HG03196 (cell line): Measurements from ENCODE around the gene VTI1A.
"Not testable (repeated sequence)": the region's sequence is repeated elsewhere in the genome, so short reads cannot be mapped to it uniquely, and the experiment has no call there.

ENCODE experiments used
- ATAC-seq: cut with Tn5 transposase; IDR thresholded peaks from one replicate; pipeline ENCODE4 v1.9.1; 2021; ENCODE audit not compliant: unreplicated experiment

The VTI1A gene

DNA sequence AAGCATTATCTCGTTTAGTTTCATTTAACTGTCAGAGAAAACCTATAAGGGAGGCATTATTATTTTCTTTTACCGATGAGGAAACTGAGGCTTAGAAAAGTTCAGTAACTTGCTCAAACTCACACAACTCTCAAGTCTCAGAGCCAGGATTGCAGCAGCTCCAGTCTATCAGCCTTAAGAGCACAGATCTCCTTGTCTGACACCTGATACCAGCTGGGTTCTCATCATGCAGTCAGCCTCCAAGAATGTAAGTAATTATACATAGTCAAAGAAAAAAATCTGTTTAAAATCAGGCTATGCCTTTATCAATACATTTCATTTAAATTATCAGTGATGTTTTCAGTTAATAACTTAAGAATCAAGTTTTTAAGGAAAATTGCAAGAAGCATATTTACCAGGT lies 266.4 kb downstream of the VTI1A start:
- ATAC-seq = no peak

DNA sequence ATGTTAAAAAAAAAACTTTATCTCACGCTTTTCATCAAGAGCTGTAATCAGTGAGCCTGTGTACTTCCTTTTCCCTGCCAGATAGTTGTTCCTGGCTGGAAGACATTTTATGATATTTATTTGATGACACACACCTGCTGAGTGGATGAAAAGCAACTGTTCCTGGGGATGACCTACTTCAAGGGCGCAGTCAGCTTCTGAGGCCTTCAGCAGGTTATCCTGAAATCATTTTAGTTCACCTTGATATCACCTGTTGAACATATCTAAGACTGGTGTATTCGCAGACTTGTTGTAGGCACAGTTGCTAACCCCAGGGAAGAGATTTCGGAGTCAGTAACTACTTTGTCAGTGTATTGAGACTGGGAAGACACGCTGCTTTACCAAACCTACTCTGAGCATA lies 268.6 kb downstream of the VTI1A start:
- no peak for ATAC-seq

DNA sequence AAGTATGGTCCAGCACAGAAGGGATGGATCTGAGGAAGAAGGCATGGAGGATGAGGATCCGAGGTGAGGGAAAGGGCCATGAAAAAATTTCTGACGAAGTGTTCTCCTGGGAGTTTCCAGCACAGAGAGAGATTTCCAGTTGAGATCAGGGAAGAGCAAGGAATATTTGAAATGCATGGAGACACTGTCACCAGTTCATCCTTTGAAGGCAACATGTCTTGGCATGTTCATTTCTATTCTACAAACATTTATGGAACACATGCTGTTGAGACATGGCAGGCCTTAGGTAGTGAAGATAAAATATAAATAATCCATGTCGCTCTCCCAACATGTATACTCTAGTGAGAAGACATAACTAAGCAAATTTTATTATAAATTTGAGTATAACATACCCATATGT lies 269.1 kb downstream of the VTI1A start:
- ATAC-seq = no peak

DNA sequence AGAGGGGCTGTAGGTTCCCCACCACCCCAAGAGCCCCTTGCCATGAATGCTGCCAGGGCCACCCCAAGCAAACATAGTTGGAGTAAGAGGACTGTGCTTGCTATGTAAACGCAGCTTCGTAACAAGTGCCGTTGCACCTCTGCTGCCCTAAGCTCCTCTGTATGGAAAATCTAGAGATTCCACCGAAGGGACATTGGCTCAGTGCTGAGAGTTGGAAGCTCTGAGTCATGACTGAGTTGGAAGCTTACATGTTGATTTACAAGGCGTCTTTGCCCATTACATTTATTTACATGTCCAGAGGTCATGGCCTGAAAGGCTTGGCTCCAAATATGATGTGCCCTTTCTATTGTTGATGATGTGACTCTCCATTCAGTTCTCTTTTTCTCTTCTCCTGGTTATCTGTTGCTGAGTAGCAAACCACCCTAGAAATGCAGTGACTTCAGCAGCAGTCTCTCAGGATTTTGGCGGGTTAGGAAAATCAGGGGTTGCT lies 270.0 kb downstream of the VTI1A start:
- no peak for ATAC-seq

DNA sequence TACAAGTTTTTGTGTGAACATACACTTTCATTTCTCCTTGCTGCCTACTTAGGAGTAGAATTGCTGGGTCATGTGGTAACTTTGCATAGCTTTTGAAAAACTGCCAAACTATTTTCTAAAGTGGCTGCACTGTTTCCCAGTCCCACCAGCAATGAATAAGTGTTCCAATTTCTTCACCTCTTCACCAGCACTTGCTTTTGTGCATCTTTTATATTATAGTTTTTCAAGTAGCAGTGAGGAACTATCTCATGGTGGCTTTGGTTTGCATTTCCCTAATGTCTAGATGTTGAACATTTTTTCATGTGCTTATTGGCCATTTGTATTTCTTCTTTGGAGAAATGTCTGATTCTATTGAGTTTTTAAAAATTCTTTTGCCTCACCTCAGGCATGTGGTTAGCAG lies 273.2 kb downstream of the VTI1A start:
- ATAC-seq = no peak

DNA sequence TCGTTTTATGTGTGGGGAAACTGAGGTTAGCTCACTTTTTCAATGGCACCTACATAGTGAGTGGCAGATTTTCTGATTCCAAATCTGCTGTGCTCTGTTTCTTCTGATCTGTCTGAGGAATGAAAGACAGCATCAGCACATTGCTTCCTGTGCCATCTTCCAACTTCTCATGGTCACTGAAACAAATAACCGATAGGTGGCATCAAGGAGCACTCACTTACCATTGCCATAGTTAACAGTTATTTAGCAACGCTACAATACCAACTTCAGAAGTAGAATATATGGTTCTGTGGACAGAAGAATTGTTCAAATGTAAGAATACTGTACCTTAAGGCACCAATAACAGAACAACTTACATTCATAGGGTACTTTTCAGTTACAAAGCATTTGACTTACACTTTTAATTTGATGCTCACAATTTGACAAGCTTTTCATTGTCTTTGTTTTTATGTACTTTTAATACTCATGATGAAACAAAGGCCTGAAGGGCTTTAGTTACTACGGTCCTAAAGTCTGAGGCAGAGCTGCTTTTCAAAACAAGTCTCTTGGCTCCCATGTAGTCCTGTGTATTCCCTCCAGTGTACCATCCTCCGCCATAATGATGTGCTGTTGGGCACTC lies 274.2 kb downstream of the VTI1A start:
- peak; percentile 68 for ATAC-seq

DNA sequence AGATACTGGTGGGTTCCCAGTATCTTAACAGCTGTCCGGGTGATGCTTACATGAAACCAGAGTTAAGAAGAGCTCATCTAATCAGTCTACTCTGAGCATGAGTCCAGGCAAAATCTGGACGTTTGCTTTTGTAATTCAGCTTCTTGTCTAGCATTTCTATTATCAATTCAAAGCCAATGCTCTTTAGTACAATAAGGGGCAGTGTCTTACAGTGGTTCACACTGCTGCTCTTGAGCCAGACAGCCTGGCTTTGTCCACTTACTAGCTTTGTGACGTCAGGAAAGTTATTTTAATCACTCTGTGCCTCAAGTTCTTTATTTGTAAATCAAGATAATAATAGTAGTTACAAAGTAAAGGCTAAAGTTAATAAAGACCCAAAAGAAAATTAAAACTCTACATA lies 275.7 kb downstream of the VTI1A start:
- no peak for ATAC-seq

DNA sequence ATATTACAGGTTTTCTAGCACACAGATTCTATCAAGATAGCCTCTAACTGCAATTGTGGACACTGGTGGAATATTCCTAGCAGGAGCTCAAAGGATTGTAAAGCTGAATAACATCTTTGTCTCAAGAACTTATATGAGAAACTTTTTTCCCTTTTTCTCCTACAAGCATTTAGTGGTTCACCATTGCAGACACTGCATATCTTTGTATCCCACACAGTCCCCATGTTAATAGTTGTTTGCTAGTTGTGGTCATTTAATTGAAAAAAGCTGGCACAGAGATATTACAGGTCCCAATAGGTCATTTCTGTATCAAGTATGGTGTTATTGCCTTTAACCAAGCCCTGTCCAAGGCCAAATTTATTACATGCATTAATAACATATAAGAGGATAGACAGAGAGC lies 276.9 kb downstream of the VTI1A start:
- ATAC-seq = no peak

DNA sequence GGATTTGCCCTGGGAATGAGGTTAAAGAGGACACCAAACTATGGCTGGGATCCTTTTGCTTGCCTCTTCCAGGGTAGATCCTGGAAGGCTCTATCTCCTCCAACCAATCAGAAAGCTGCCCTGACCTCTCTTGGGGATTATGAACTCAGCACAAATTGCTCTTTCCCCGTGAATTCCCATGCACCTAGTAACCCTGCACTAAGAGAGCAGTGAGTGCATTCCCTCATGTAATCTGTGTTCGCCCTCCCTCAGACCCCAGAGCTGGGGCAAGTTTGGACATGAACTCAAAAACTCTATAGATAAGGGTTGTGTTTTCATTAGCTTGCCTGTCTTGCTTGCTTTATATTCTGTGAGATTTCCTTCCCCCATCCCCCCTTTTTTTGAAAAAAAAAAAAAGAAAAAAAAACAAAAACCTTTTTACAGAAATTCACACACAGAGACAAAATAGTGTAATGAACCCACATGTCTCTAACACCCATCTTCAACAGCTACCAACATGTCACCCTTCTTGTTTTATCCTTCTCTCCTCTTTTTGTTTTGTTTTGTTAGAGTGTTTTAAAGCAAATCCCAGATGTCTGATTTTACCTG lies 277.5 kb downstream of the VTI1A start:
- no peak for ATAC-seq

DNA sequence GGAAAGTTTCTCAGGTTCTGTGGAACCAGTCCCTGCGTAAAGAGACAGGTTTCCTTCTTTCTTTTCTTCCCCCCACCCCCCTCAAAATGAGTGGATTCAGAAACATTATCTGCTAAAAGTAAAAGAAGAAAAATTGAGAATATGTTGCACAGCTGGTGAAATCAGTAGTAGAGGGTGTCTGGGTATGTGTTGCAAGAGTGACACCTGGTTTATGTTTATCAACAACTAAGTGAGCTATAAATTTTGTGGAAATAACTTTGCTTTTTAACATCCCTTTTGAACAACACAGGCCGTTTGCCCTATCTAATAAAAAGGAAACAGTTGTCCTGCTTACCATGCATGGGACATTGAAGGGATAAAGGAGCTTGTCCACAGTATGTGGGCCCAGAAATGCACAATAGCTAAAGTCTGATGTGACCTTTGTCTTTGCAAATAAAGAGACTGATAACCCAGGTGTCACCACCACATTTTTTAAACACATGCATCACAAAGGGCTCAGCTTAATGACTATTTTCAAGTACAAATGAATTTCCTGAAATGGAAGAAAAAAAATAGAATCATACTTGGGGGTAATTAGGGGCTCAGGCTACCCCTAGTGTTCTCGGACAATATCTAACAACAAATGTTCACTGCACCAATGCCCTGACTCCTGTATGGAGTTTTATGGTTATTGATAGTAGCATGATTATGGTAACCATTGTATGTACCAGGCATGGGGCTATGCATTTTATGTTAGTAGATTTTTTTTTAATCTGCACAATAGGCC lies 281.3 kb downstream of the VTI1A start:
- ATAC-seq = no peak

DNA sequence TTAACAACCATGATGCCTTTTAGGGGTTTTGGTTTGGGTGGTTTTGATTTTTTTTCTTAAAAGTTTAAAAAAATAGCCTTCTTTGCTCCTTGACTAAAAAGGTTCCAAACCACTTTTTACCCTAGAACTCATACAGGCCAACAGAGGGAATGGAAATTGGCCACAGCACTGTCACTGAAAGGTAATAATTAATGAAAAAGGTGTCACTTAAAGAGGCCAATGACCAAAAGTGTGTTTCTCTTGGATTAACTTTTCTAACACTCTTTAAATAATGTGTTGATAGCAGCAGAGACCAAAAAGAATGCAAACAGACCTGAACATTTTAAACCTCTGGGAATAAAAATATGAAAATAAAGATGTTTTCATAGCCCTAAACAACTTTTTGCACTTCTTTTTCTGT lies 282.0 kb downstream of the VTI1A start:
- ATAC-seq = no peak

DNA sequence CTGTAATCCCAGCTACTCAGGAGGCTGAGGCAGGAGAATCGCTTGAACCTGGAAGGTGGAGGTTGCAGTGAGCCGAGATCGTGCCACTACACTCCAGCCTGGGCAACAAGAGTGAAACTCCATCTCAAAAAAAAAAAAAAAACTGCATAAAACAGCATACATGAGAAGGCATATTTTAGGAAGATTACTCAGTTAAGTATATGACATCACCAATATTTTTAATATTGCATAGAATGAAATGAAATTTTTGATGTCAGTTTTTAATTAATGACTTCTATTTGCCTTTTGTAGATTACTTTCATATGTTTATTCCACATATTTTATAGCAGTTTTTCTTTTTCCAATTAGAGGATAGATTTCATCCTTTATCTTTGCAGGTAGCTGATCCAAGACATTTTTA lies 284.4 kb downstream of the VTI1A start:
- not testable (repeated sequence) for ATAC-seq

DNA sequence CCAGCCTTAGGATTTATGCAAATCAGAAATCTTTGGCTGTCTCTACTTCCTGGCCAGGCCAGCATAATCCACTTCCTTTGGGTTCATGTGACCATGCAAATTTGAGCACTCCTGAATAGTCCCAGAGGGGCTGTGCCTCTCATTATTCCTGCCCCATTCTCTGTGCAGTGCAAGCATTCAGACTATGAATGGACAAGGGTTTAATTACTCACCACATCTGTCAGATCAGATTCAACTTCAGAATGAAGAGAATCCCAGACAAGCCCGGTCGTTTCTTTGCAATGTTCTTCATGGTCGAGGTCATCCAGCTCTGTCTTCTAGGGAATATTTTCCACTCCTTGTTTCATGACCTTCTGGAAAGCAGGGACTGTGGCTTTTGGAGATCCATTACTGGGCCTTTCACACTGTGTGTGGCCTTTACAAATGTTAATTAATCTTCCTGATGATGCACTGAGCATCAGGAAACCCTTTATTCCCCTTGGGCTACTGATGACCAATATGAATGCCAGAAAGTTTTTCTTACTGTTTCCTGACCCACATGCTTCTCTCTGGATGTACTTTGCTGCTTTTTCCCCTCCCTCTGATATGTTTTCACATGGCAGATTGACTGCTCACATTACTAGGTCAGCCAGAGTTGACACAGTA lies 285.4 kb downstream of the VTI1A start:
- peak; percentile 62 for ATAC-seq

DNA sequence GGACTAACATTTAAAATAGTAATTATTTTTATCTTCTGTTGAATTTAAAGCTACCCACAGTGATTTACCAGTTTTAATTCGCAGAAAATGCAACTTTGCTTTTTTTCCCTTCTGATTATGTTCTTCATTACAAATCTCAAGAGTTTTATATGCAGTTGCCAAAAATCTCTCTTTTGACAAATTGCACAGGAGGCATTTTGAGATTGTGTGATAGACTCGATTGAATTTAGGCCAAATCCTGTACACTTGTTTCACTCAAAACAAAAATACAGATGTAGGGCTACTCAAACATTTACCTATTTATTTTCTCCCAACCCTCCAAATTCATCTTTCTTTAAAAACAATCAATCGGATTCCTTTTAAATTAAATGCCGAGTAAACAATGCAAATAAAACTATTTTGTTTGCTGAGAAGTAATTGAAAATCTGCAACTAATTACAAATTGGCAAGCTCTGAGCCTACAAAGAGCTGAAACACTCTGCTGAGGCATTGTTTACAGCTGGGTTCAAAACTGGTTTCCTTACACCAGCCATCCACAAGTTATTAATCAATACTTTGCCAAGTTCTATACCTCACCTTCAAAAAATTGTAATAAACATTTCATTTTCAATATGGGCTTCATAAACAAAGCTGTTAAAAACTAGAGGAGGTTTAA lies 288.2 kb downstream of the VTI1A start:
- no peak for ATAC-seq

DNA sequence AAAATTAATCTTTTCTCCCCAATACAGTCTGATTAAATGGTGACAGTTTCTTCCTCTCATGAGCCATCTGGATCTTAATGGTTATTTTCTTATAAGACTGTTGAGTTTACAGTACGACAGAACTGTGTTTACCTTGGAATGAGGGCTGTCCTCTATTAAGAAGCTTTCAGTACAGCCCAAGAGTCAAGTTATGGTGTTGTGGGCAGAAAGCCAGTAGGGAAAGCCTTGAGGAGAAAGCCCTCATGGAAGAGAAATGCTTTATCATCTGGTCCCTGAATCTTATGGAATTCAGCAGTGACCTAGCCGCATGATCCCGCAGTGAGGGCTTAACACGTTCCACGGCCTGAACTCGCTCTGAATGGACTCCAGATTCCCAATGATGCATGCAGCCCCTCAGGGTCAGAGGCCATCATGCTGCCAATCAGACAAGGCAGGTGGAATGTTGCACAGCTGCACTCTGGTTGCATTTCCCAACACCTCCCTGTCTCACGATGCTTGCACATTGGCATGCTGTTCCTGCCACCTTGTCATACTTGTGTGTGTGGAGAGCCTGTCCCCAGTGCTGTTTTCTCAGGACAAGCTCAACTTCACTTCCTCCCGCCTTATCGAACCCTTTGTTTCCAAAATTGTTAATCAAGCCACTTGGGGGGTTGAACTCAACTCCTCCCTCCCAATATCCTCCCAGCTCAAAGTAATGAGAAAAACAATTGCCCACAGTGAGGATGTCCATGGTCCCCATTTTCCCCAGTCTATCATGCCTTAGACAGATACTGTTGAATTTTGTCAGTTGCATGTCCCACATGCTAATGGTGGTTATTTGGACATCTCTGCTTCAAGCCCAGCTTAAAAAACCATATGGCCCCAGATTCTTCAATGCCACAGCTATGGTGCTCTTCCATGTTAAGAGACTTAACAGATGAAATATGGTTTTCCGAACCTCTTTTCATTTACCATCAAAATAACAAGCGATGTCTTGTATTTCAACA lies 291.9 kb downstream of the VTI1A start:
- no peak for ATAC-seq

DNA sequence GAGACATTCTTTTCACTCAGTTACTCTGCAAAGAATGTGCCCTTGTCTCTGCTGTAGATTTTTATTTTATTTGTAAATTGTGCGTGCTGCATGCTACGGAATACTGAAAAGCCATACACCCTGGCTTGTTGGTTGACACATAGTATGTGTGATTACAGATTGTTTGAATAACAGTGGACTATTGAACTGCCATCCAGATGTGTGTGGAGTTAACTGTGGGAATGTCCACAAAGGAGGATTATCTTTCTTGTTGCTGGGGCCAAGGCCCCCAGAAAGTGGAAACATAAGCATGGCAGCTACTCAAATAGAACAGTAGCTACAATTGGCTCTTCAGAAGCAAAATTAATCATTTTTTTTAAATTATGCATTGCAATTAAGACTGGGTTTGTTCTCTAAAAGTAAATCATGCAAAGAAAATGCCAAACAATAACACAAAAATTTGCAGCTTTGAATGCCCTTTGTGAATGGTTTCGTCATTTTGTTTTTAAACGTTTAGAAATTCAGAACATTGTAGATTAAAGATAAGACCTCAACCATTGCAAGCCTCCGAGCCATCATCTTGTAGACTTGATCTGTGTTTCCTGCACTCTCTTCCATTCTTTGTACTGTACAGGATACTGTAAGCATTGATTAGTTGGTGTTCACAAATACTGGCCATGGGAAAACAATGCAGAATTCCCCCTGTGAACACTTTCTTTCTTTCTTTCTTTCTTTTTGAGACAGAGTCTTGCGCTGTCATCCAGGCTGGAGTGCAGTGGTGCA lies 292.8 kb downstream of the VTI1A start:
- ATAC-seq = no peak

DNA sequence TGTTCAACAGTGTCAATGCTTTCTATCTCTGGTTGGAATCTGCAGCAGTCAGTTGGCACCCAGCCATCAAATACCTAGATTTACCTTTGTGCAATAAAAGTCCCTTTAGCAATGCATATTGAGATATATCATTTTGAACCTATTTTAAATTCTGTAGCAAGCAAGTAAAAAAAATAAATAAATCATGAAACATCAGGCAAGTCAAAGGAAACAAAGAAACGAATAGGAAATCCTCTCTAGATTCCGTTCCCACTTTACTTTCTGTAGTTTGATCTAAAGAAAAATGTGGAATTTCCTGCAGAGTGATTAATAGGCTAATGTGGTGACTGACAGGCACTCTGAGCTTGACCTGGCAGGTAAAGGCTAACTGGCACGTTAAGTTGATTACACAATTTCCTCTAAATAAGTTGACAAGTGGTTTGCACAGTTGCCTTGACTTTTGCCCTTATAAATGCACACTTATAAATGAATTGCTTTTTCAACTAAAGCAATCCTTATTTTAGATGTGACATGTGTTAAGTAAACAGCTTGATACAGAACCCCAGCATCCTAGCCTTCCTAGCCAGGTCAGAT lies 294.9 kb downstream of the VTI1A start:
- ATAC-seq = no peak

DNA sequence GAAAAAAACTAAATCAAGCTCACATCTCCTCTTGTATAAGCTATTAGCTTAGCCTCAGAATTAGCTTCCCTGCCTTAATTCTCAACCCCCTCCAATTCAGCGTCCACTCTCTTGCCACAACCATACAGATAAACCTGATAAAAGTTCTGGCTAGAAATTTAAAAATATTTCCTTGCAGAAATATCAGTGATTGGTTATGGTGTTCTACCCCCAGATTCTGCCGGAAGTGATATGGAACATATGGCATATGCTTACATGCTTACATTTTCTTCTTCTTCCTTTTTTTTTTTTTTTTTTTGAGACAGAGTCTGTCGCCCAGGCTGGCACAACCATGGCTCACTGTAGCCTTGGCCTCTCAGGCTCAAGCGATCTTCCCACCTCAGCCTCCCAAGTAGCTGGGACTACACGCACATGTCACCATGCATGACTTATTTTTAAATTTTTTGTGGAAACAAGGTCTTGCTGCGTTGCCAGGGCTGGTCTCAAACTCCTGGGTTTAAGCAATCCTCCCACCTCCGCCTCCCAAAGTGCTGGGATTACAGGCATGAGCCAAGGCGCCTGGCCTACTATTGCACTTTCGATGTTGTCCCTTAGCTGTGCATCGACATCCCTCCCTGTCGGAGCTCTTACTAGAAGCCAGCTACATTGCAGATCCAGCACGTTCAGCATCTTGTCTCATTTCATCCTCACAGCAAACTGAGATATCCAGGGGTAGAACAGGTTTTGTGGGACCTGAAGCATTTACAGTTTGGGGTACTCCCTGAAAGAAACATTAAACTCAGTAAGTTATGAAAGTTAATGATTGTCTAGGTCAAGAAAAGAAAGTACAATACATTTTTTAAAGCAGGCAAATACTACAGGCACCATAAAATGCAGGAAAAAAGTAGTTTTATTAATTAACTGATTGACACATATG lies 297.4 kb downstream of the VTI1A start:
- ATAC-seq = no peak
